GM19463 (cell line): Measurements from ENCODE around the gene PYROXD2.
"Not testable (repeated sequence)": the region's sequence is repeated elsewhere in the genome, so short reads cannot be mapped to it uniquely, and the experiment has no call there.

Experiments used
- ATAC-seq: cut with Tn5 transposase; IDR thresholded peaks from one replicate; pipeline ENCODE4 v1.9.1; 2021; ENCODE audit warnings: mild to moderate bottlenecking, moderate library complexity; ENCODE audit not compliant: unreplicated experiment

PYROXD2 gene

GRCh38 chr10:98396096-98397063 lies 18.6 kb downstream of the PYROXD2 start:
- no peak for ATAC-seq

GRCh38 chr10:98394851-98395440 lies 20.0 kb downstream of the PYROXD2 start:
- no peak for ATAC-seq

GRCh38 chr10:98391578-98391991 lies 23.4 kb downstream of the PYROXD2 start:
- no peak for ATAC-seq

DNA sequence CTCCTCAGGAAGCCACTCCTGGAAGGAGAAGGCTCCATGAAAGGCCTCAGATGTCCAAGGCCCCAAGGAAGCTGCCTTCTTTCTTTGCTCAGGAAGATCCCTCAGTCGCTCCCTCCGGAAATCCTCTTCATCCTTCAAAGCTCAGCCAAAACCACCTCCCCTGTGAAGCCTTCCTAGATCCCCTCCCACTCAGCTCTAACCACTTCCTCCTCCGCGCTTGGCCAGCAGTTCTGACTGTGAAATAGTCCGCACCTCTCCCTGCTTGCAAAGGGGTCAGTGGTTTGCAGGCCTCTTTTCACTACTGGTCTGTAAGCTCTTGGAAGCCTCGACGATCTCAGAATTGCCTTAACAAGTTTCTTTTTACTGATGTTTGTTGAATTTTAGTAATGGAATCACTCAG lies 23.9 kb downstream of the PYROXD2 start:
- no peak for ATAC-seq

DNA sequence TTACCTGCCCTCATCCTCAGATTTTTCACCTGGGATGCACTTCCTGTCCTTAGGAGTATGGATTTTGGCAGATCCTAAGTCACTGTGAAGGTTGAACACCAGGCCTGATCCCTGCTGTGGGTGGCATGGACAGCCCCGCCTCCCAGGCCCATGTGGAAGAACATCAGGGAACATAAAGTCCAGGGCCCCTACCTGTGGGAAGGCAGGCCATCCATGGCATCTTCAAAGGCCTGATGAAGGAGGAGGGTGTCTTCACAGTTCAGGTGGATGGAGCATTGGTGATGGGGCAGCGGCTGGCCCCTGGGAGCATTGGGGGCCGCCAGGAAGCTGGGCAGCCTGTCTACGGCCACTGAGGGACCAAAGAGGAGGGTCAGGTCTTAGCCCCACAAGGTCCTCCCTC lies 24.6 kb downstream of the PYROXD2 start:
- no peak for ATAC-seq

- ATAC-seq: no peak
These were observed 25.6 kb downstream of the PYROXD2 start for GRCh38 chr10:98389398-98389797.

DNA sequence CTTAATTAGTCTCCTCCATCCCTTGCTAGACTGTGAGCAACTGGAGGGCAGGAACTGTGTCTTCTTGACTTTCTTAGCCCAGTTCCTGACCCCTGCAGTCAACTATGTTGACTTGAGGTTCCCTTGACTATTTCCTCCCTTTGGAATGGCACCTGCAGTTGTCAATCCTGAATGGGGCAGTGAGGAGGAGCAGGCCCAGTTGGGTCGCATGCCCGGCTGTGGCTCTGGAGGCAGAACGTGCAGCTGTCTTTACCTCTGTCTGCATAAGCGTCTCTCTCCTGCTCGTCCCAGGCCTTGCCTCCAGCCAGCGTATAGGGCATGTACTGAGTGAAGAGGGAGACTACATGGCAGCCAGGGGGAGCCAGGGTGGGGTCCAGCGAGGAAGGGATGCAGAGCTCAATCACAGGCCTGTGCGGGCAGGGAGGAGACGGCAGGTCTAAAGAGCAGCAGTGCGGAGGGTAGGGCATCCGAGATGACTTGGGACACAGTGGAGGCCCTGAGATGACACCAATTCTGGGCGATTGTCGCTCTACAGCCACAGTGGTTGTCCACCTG lies 26.8 kb downstream of the PYROXD2 start:
- ATAC-seq: no peak

- ATAC-seq: no peak
These were observed 30.4 kb downstream of the PYROXD2 start for GRCh38 chr10:98384531-98385133.

- ATAC-seq: no peak
These were observed 31.1 kb downstream of the PYROXD2 start for GRCh38 chr10:98383869-98384268.

DNA sequence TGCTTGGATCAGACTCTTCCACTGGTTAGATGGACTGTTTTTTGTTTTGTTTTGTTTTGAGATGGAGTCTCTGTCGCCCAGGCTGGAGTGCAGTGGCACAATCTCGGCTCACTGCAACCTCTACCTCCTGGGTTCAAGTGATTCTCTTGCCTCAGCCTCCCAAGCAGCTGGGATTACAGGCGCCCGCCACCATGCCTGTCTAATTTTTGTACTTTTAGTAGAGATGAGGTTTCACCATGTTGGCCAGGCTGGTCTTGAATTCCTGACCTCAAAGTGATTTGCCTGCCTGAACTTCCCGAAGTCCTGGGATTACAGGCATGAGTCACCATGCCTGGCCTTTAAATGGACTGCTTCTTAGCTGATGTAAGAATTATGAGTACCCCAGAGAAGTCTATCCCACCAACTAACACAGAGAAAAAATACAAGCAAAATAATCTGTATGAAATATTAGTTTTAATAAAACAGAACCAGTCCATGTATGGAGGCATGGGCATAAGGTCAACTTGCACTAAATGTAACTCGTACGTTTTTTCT lies 31.8 kb downstream of the PYROXD2 start:
- ATAC-seq: not testable (repeated sequence)

GRCh38 chr10:98382691-98383101 lies 32.3 kb downstream of the PYROXD2 start:
- ATAC-seq: no peak

- no peak for ATAC-seq
These were observed 34.3 kb downstream of the PYROXD2 start for GRCh38 chr10:98380493-98381339.

DNA sequence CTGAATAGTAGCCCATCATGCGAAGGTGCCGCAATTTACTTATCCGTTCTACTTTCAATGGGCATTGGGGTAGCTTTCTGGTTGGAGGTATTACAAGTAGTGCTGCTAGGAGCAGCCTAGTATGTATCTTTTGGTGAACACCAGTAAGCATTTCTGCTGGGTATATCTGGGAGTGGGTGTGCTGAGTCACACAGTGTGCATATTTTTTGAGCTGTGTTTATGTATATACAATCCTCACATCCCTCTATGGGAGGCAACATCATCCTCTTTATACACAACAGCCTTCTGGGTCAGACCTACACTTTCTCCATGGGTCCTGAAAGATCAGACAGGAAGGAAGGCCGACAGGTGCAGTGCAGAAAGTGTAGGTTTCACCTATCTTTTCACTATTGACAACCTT lies 36.3 kb downstream of the PYROXD2 start:
- no peak for ATAC-seq

- no peak for ATAC-seq
These were observed 37.4 kb downstream of the PYROXD2 start for GRCh38 chr10:98377536-98377935.

DNA sequence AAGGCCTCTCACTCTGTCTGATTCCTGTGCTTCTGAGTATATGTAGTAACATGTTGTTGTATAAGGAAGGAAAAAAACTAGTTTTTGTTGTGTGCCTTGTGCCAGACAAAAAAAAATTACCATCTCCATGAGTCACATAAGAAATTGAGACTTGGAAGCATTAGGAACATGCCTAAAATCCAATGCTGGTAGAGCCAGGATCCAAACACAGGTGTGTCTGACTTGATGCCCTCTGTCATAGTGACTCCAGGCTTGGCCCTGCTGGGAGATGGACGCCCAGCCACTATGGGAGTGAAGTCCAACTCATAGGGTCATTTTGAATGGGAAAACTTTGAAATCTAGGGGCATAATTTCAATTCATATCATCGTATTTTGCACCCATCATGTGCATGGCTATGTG lies 38.0 kb downstream of the PYROXD2 start:
- ATAC-seq: no peak

DNA sequence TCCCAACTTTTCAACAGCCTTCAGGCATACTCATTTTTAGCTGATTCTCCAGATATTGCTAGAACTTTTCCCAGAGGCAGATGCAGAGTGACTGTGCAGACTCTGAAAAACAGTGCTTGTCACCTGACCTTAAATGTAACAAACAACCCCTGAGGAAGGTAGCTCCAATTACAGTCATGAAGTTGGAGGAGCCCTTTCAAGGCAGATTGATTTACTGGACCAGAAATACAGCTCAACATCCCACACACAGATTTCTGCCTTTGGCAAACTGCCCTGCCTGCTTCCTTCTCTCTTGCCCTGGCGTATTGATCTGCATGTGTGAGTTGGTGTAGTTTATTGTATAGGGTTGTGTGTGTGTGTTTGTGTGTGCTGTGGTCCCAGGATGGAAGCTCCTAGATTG lies 38.5 kb downstream of the PYROXD2 start:
- ATAC-seq: no peak

- no peak for ATAC-seq
These were observed 40.6 kb downstream of the PYROXD2 start for GRCh38 chr10:98374217-98374985.

GRCh38 chr10:98373260-98374040 lies 41.5 kb downstream of the PYROXD2 start:
- ATAC-seq: no peak
